ENCODE results near the gene PEA15. TPM values are rescaled to one million over a fixed set of nuclear protein-coding genes. Genes with fewer than 3 reads are reported as not detected.

Gene PEA15, protein sequence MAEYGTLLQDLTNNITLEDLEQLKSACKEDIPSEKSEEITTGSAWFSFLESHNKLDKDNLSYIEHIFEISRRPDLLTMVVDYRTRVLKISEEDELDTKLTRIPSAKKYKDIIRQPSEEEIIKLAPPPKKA
- 109 TPM for polyA plus RNA-seq (2013, experiment 1 of 2)
- polyA plus RNA-seq (2013, experiment 2 of 2), result 118 TPM

DNA sequence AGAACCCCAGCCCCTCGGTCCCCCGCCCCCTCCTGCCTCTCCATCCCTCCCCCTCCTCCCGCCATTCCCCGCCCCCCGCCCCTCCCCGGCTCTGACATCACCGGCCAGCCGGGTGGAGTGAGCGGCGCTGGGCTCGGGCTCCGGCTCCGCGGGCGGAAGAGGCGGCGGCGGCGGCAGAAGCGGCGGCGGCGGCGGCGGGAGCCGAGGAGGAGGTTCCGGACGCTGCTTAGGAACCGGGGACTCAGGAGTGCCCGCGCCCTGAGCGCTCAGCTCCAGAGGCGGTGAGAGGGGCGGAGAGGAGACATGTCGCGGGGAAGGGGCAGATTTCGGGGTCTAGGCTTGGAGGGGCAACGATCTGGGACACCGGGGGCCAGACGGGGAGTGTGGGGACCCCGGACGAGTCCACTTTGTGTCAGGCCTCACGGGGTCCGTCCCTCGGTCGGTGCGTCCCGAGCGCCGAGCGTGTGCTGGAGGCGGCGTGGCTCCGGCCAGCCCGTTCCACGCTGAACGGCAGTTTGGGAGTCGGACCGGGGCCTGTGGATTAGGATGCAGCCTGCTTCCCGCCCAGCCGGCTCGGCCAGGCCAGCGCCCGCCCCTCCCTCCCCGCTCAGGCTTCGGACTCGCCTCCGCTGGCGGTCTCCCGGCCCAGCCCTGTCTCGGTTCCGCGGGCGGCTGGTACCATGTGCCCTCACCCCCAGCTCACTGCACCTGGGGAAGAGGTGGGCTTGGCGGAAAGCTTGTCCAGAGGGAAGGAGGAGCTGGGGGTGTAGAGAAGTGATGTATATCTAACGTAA lies at the start of gene PEA15:
Gene PEA15, plus strand, starts transcription at position 143 of the 794 bp plus-strand sequence. CDS start 6,161 bp downstream, outside the sequence.
- Histone ChIP-seq H3K27ac (ENCODE audit: low read depth, low read length) (peak within 1 kb of the TSS; percentile 81), H3K4me3 (ENCODE audit: low read length) (peak within 1 kb of the TSS; percentile 99), H3K9me3 (ENCODE audit: insufficient read depth, low read depth, low read length) (no peaks in the 10 kb centered on the region), H3K27me3 (ENCODE audit: insufficient read depth, low read length) (no peaks in the 10 kb centered on the region), H3K36me3 (ENCODE audit: insufficient read depth, low read length) (peaks cover 32% of the 10 kb centered on the region), H3K9ac (ENCODE audit: low read depth, low read length) (peak within 1 kb of the TSS; percentile 93), H3K4me1 (ENCODE audit: insufficient read depth, low read length) (peaks cover 55% of the 10 kb centered on the region)
- under 1% methylated on average over 68 of the region's 76 CpGs for WGBS

DNA sequence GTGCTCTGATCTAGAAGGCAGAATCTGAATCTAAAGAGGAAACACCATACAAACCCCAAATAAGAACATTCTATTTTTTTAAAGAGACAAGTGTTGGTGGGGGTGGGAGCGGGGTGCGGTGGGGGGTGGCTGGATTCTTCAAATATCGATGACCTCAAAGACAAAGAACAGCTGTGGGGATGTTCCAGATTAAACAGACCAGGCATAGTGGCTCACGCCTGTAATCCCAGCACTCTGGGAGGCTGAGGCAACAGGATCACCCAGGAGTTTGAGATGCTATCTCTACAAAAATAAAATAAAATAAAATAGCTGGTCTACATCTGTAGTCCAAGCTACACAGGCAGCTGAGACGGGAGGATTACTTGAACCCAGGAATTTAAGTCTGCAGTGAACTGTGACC lies 48.8 kb upstream of the PEA15 start:
- H3K36me3 ChIP-seq (ENCODE audit: insufficient read depth, low read length), result no peaks in the 10 kb centered on the region
- H3K27me3 ChIP-seq (ENCODE audit: insufficient read depth, low read length), result no peaks in the 10 kb centered on the region
- 93% methylated on average over 5 of the region's 5 CpGs for WGBS
- H3K4me1 ChIP-seq (ENCODE audit: insufficient read depth, low read length), result no peaks in the 10 kb centered on the region
- no peak overlapping the region for H3K9ac ChIP-seq (ENCODE audit: low read depth, low read length)
- H3K4me3 ChIP-seq (ENCODE audit: low read length), result no peak overlapping the region
- no peak overlapping the region for H3K27ac ChIP-seq (ENCODE audit: low read depth, low read length)
- no peaks in the 10 kb centered on the region for H3K9me3 ChIP-seq (ENCODE audit: insufficient read depth, low read depth, low read length)

DNA sequence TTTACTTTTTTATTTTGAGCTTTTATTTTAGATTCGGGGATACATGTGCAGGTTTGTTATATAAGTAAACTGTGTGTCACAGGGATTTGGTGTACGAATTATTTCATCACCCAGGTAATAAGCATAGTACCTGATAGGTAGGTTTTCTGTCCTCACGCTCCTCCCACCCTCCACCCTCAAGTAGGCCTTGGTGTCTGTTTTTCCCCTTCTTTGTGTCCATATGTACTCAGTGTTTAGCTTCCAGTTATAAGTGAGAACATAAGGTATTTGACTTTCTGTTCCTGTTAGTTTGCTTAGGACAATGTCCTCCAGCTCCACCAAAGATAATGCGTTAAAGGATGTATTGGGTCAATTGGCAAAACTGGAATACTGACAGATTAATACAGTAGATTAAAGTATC lies 48.0 kb upstream of the PEA15 start:
- Histone ChIP-seq H3K27ac (ENCODE audit: low read depth, low read length) (no peak overlapping the region), H3K4me3 (ENCODE audit: low read length) (no peak overlapping the region), H3K9me3 (ENCODE audit: insufficient read depth, low read depth, low read length) (no peaks in the 10 kb centered on the region), H3K27me3 (ENCODE audit: insufficient read depth, low read length) (no peaks in the 10 kb centered on the region), H3K9ac (ENCODE audit: low read depth, low read length) (no peak overlapping the region), H3K36me3 (ENCODE audit: insufficient read depth, low read length) (no peaks in the 10 kb centered on the region), H3K4me1 (ENCODE audit: insufficient read depth, low read length) (no peaks in the 10 kb centered on the region)
- 97% methylated on average over 3 of the region's 4 CpGs for WGBS

DNA sequence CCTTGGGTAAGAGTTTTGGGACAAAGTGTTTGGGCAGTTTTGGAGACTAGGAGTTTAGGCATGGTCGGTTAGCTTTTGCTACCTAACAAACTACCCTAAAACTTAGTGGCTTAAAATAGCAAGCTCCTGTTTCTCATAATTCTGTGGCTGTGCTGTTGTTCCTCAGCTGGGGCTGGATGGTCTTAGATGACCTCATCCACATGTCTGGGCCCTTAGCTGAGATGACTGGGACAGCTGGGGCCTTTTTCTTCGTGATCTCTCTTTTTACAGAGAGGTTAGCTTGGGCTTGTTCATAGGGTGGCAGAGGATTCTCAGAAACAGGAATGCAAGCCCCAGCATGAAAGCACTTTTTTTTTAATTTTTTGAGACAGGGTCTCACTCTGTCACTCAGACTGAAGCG lies 47.2 kb upstream of the PEA15 start:
- Histone ChIP-seq H3K27ac (ENCODE audit: low read depth, low read length) (no peak overlapping the region), H3K36me3 (ENCODE audit: insufficient read depth, low read length) (no peaks in the 10 kb centered on the region), H3K4me1 (ENCODE audit: insufficient read depth, low read length) (no peaks in the 10 kb centered on the region), H3K4me3 (ENCODE audit: low read length) (no peak overlapping the region), H3K9me3 (ENCODE audit: insufficient read depth, low read depth, low read length) (no peaks in the 10 kb centered on the region), H3K27me3 (ENCODE audit: insufficient read depth, low read length) (no peaks in the 10 kb centered on the region), H3K9ac (ENCODE audit: low read depth, low read length) (no peak overlapping the region)
- 75% methylated on average over 2 of the region's 3 CpGs for WGBS

DNA sequence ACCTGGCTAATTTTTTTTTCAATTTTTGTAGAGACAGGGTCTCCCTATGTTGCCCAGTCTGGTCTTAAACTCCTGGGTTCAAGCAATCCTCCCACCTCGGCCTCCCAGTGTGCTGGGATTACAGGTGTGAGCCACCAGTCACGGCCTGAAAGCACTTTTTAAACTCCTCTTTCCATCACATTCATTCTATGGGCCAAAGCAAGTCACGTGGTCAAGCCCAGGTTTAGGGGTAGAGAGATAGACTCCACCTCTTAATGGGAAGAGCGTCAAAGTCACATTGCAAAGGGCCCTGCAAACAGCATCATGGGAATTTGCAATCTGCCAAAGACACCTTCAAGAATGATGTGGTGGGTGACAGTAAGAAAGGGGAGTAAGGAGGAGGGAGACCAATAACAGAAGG lies 46.6 kb upstream of the PEA15 start:
- 93% methylated on average over 4 of the region's 4 CpGs for WGBS

DNA sequence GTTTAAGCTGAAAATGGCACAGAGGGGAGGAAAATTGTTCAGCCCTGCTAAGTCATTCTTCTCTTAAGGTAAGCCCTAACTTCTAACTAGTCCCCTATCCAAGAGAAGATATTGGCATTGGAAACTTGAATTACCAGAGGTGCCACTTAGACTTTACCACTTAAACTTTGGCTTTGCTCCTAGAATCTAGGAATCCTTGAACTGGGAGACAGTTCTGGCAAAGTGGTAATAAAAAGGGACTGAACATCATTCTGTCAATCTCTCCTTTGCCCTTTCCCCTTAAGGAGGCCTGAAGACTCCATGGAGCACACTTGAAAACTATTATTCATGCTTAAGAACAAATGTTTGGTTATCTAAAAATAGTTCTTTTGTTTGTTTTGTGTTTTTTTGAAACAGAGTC lies 45.3 kb upstream of the PEA15 start:
- Histone ChIP-seq H3K9ac (ENCODE audit: low read depth, low read length) (no peak overlapping the region), H3K9me3 (ENCODE audit: insufficient read depth, low read depth, low read length) (no peaks in the 10 kb centered on the region), H3K4me3 (ENCODE audit: low read length) (no peak overlapping the region), H3K27me3 (ENCODE audit: insufficient read depth, low read length) (no peaks in the 10 kb centered on the region), H3K4me1 (ENCODE audit: insufficient read depth, low read length) (no peaks in the 10 kb centered on the region), H3K36me3 (ENCODE audit: insufficient read depth, low read length) (no peaks in the 10 kb centered on the region), H3K27ac (ENCODE audit: low read depth, low read length) (no peak overlapping the region)

More for the DNA sequence above, 46.6 kb upstream of the PEA15 start:
- Histone ChIP-seq H3K4me1 (ENCODE audit: insufficient read depth, low read length) (no peaks in the 10 kb centered on the region), H3K36me3 (ENCODE audit: insufficient read depth, low read length) (no peaks in the 10 kb centered on the region), H3K9me3 (ENCODE audit: insufficient read depth, low read depth, low read length) (no peaks in the 10 kb centered on the region), H3K9ac (ENCODE audit: low read depth, low read length) (no peak overlapping the region), H3K27me3 (ENCODE audit: insufficient read depth, low read length) (no peaks in the 10 kb centered on the region), H3K27ac (ENCODE audit: low read depth, low read length) (no peak overlapping the region), H3K4me3 (ENCODE audit: low read length) (no peak overlapping the region)

DNA sequence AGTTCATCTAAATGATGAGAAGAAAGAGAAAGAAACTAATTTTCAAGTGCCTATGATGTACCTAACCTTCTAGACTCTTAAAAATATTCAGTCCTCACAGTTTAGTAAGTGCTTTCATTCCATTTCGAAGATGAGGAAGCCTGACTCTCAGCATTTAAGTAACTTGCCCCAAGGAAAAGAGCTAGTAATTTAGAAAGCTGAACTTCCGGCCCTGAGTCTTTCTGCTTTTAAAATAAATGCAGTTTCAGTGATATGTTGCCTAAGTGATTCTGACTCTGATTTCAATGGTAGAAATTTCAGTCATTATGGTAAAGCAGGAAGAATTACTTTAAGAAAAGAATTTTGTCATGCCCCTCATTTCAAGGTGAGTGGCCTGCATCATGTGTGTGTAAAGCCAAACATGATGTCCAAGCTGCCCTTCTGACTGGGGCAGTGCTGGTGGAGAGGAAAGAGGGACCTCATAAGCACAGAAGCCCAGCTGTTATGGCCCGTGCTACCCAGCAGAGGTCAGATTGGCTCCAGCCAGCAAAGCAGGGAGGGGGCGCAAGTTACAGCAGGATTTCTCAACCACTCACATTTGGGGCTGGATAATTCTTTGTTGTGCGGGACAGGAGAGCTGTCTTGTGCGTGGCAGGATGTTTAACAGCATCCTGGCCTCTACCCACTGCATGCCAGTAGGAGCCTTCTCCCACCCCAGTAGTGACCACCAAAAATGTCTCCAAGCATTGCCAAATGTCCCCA lies 43.0 kb upstream of the PEA15 start:
- Histone ChIP-seq H3K27me3 (ENCODE audit: insufficient read depth, low read length) (no peaks in the 10 kb centered on the region), H3K9ac (ENCODE audit: low read depth, low read length) (no peak overlapping the region), H3K9me3 (ENCODE audit: insufficient read depth, low read depth, low read length) (no peaks in the 10 kb centered on the region), H3K36me3 (ENCODE audit: insufficient read depth, low read length) (no peaks in the 10 kb centered on the region), H3K4me3 (ENCODE audit: low read length) (no peak overlapping the region), H3K4me1 (ENCODE audit: insufficient read depth, low read length) (peaks cover 5% of the 10 kb centered on the region), H3K27ac (ENCODE audit: low read depth, low read length) (no peak overlapping the region)
- WGBS, result 38% methylated on average over 6 of the region's 6 CpGs

DNA sequence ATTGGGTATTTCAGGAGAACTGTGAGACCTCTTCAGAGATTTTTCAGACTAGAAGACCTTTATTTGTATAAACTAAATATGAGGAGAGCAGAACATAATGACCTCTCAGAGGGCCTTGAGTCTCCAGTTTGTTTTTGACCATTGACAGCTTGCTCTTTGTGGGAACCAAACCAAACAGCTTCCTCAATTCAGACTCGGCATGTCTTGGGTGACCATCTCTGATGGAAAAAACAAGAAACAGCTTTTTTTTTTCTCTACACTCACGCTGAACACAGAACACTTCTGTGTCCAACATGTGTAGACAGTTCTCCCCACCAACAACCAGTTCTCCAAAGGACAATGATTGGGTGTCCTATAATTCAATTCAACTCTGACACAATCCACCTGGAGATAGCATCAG lies 42.3 kb upstream of the PEA15 start:
- Histone ChIP-seq H3K9ac (ENCODE audit: low read depth, low read length) (no peak overlapping the region), H3K4me3 (ENCODE audit: low read length) (no peak overlapping the region), H3K4me1 (ENCODE audit: insufficient read depth, low read length) (peaks cover 12% of the 10 kb centered on the region), H3K36me3 (ENCODE audit: insufficient read depth, low read length) (no peaks in the 10 kb centered on the region), H3K9me3 (ENCODE audit: insufficient read depth, low read depth, low read length) (no peaks in the 10 kb centered on the region), H3K27me3 (ENCODE audit: insufficient read depth, low read length) (no peaks in the 10 kb centered on the region), H3K27ac (ENCODE audit: low read depth, low read length) (no peak overlapping the region)
- 93% methylated on average over 2 of the region's 2 CpGs for WGBS

DNA sequence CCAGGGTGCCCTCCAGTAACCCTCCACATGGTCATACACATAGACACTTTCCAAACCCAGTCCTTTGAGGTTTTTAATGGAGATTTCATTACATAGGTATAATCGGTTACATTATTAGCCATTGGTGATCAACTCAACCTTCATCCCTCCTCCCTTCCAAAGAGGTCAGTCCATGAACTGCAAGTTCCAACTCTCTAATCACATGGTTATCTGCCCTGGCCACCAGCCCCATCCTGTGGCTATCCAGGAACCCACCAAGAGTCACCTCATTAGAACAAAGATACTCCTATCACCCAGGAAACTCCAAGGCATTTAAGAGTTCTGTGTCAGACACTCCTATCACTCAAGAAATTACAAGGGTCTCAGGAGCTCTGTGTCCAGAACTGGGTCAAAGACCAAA lies 41.6 kb upstream of the PEA15 start:
- H3K36me3 ChIP-seq (ENCODE audit: insufficient read depth, low read length), result no peaks in the 10 kb centered on the region
- no peak overlapping the region for H3K9ac ChIP-seq (ENCODE audit: low read depth, low read length)
- no peaks in the 10 kb centered on the region for H3K9me3 ChIP-seq (ENCODE audit: insufficient read depth, low read depth, low read length)
- H3K27ac ChIP-seq (ENCODE audit: low read depth, low read length), result no peak overlapping the region
- H3K4me3 ChIP-seq (ENCODE audit: low read length), result no peak overlapping the region
- peaks cover 17% of the 10 kb centered on the region for H3K4me1 ChIP-seq (ENCODE audit: insufficient read depth, low read length)
- no peaks in the 10 kb centered on the region for H3K27me3 ChIP-seq (ENCODE audit: insufficient read depth, low read length)
- WGBS, result 94% methylated on average over 1 of the region's 1 CpG

DNA sequence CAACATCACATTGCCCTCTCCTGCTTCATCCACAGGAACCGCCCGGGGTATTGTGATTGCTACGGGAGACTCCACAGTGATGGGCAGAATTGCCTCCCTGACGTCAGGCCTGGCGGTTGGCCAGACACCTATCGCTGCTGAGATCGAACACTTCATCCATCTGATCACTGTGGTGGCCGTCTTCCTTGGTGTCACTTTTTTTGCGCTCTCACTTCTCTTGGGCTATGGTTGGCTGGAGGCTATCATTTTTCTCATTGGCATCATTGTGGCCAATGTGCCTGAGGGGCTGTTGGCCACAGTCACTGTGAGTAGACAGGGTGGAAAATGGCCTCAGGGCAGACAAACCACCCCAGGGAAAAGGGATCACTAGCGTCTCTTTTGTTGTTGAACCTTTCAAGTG lies 41.1 kb upstream of the PEA15 start:
- peaks cover 22% of the 10 kb centered on the region for H3K4me1 ChIP-seq (ENCODE audit: insufficient read depth, low read length)
- no peaks in the 10 kb centered on the region for H3K36me3 ChIP-seq (ENCODE audit: insufficient read depth, low read length)
- WGBS, result 95% methylated on average over 10 of the region's 10 CpGs
- no peak overlapping the region for H3K4me3 ChIP-seq (ENCODE audit: low read length)
- H3K9ac ChIP-seq (ENCODE audit: low read depth, low read length), result no peak overlapping the region
- H3K27me3 ChIP-seq (ENCODE audit: insufficient read depth, low read length), result no peaks in the 10 kb centered on the region
- no peak overlapping the region for H3K27ac ChIP-seq (ENCODE audit: low read depth, low read length)
- H3K9me3 ChIP-seq (ENCODE audit: insufficient read depth, low read depth, low read length), result no peaks in the 10 kb centered on the region

DNA sequence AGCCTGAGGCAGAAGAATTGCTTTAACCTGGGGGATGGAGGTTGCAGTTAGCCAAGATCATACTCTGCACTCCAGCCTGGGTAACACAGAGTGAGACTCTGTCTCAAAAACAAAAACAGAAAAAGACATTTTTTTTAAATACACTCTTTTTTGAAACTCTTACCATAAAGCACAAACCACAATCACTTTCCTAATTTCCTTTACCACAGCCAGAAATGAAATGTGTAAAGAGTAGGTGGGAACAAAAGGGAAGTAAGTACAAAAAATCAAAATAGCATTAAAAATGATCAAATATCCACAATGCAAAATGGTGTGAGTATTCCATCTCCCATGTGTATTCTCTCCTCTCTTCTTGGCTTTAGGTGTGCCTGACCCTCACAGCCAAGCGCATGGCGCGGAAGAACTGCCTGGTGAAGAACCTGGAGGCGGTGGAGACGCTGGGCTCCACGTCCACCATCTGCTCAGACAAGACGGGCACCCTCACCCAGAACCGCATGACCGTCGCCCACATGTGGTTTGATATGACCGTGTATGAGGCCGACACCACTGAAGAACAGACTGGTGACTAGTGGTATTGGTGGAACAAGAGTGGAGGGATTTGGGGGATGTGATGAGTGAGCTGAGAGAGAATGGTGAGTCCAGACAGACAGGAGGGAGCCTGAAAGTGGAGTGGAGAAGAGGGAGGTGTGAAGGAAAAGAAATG lies 38.9 kb upstream of the PEA15 start:
- peaks cover 41% of the 10 kb centered on the region for H3K4me1 ChIP-seq (ENCODE audit: insufficient read depth, low read length)
- 87% methylated on average over 12 of the region's 12 CpGs for WGBS
- H3K9ac ChIP-seq (ENCODE audit: low read depth, low read length), result no peak overlapping the region

More for the DNA sequence above, 38.9 kb upstream of the PEA15 start:
- H3K27ac ChIP-seq (ENCODE audit: low read depth, low read length), result no peak overlapping the region
- H3K27me3 ChIP-seq (ENCODE audit: insufficient read depth, low read length), result no peaks in the 10 kb centered on the region
- no peak overlapping the region for H3K4me3 ChIP-seq (ENCODE audit: low read length)
- H3K9me3 ChIP-seq (ENCODE audit: insufficient read depth, low read depth, low read length), result no peaks in the 10 kb centered on the region
- H3K36me3 ChIP-seq (ENCODE audit: insufficient read depth, low read length), result no peaks in the 10 kb centered on the region
